ENCODE measurements around the gene RETREG2.

The RETREG2 gene

GRCh38 chr2:219219784-219220532 lies 41.9 kb downstream of the RETREG2 start:
- TF ChIP-seq PAX5 (IDR thresholded peaks at IDR 0.05; ENCODE audit: insufficient read depth, low read length, severe bottlenecking) (no peak), POLR2AphosphoS5 (IDR thresholded peaks at IDR 0.05; ENCODE audit: low read depth, low read length) (no peak), TAF1 (IDR thresholded peaks at IDR 0.05; ENCODE audit: low read depth, low read length) (no peak), POU2F2 (IDR thresholded peaks at IDR 0.05; ENCODE audit: low read depth, low read length) (no peak), SPI1 (IDR thresholded peaks at IDR 0.05; ENCODE audit: low read depth, low read length) (no peak), POLR2A (IDR thresholded peaks at IDR 0.05; ENCODE audit: low read depth, low read length) (no peak)
- no peak for FAIRE-seq
- DNase-seq (ENCODE audit: insufficient read length, low spot score): no peak

DNA sequence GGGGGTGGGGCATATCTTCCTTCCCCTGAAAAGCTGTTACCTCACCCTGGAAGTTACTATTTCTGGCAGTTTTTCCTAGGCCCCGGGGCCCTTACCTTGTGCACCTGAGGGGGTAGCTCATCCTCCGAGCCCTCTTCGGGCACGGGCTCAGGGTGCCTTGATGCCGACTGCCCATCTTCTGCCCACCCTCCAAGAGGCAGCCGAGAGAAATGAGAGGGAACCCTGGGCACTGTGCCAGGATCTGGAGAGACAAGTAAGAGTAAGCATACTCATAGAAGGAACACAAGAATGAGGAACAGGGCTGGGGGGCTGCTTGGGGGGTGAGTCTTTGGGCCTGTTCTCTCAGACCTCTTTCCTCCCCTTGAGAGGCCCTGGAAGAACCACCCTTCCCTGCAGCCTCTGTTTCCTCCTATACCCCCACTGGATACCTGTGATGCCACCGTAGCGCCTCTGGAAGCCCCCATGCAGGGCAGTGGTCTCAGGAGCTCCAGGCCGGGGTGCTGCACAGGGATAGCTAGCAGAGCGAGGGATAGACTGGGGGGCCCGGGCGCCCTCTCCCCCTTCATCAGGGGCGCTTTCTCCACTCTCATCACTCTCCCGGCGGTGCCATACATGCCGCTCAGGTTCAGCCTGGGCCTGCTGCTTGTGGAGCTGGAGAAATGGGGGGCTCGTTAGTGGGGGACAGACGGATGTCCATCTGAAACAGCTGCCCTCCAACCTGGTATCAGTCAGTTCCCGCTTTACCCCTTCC lies 42.8 kb downstream of the RETREG2 start:
- TF ChIP-seq POLR2A (IDR thresholded peaks at IDR 0.05; ENCODE audit: low read depth, low read length) (no peak), POU2F2 (IDR thresholded peaks at IDR 0.05; ENCODE audit: low read depth, low read length) (no peak), TAF1 (IDR thresholded peaks at IDR 0.05; ENCODE audit: low read depth, low read length) (no peak), SPI1 (IDR thresholded peaks at IDR 0.05; ENCODE audit: low read depth, low read length) (no peak)
- DNase-seq (ENCODE audit: insufficient read length, low spot score): no peak
- FAIRE-seq: no peak

GRCh38 chr2:219221957-219222518 lies 44.0 kb downstream of the RETREG2 start:
- no peak for TF ChIP-seq POLR2A (IDR thresholded peaks at IDR 0.05; ENCODE audit: low read depth, low read length)
- TF ChIP-seq TAF1 (IDR thresholded peaks at IDR 0.05; ENCODE audit: low read depth, low read length): no peak
- TF ChIP-seq POU2F2 (IDR thresholded peaks at IDR 0.05; ENCODE audit: low read depth, low read length): no peak
- no peak for TF ChIP-seq POLR2AphosphoS5 (IDR thresholded peaks at IDR 0.05; ENCODE audit: low read depth, low read length)
- no peak for TF ChIP-seq PAX5 (IDR thresholded peaks at IDR 0.05; ENCODE audit: insufficient read depth, low read length, severe bottlenecking)
- TF ChIP-seq SPI1 (IDR thresholded peaks at IDR 0.05; ENCODE audit: low read depth, low read length): no peak
- FAIRE-seq (no peak), DNase-seq (ENCODE audit: insufficient read length, low spot score) (no peak)

GRCh38 chr2:219223831-219224610 lies 45.9 kb downstream of the RETREG2 start:
- FAIRE-seq (no peak), DNase-seq (ENCODE audit: insufficient read length, low spot score) (no peak)
- TF ChIP-seq SPI1 (IDR thresholded peaks at IDR 0.05; ENCODE audit: low read depth, low read length) (no peak), PAX5 (IDR thresholded peaks at IDR 0.05; ENCODE audit: insufficient read depth, low read length, severe bottlenecking) (no peak), TAF1 (IDR thresholded peaks at IDR 0.05; ENCODE audit: low read depth, low read length) (no peak), POLR2A (IDR thresholded peaks at IDR 0.05; ENCODE audit: low read depth, low read length) (no peak), POLR2AphosphoS5 (IDR thresholded peaks at IDR 0.05; ENCODE audit: low read depth, low read length) (no peak), POU2F2 (IDR thresholded peaks at IDR 0.05; ENCODE audit: low read depth, low read length) (no peak)

DNA sequence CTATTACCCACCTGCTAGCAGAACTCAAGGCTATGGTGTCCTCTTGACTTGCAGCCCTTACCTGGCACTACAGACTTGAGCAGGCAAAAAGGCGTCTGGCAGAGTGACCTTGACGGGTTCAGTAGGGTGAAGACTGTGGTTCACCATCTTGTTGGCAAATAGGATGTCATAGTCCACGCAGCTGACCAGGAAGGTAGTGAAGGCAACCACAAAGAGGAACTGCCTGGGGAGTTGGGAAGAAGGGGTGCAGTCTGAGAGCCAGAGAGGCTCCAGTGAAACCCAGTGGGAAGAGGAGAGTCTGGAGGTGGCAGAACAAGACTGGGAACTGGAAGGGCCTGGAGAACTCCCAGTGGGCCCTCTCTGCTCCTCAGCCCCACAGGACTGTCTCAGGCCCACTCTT lies 47.3 kb downstream of the RETREG2 start:
- no peak for FAIRE-seq
- no peak for DNase-seq (ENCODE audit: insufficient read length, low spot score)
- TF ChIP-seq SPI1 (IDR thresholded peaks at IDR 0.05; ENCODE audit: low read depth, low read length): no peak
- TF ChIP-seq POLR2AphosphoS5 (IDR thresholded peaks at IDR 0.05; ENCODE audit: low read depth, low read length): no peak
- TF ChIP-seq POLR2A (IDR thresholded peaks at IDR 0.05; ENCODE audit: low read depth, low read length): no peak
- no peak for TF ChIP-seq TAF1 (IDR thresholded peaks at IDR 0.05; ENCODE audit: low read depth, low read length)
- TF ChIP-seq POU2F2 (IDR thresholded peaks at IDR 0.05; ENCODE audit: low read depth, low read length): no peak
- no peak for TF ChIP-seq PAX5 (IDR thresholded peaks at IDR 0.05; ENCODE audit: insufficient read depth, low read length, severe bottlenecking)

GRCh38 chr2:219228041-219228910 lies 50.2 kb downstream of the RETREG2 start:
- DNase-seq (ENCODE audit: insufficient read length, low spot score): no peak
- TF ChIP-seq TAF1 (IDR thresholded peaks at IDR 0.05; ENCODE audit: low read depth, low read length) (no peak), SPI1 (IDR thresholded peaks at IDR 0.05; ENCODE audit: low read depth, low read length) (0 out of 2 replicates have a peak, but pooled peaks have one; percentile 28)
- peak; percentile 48 for FAIRE-seq

DNA sequence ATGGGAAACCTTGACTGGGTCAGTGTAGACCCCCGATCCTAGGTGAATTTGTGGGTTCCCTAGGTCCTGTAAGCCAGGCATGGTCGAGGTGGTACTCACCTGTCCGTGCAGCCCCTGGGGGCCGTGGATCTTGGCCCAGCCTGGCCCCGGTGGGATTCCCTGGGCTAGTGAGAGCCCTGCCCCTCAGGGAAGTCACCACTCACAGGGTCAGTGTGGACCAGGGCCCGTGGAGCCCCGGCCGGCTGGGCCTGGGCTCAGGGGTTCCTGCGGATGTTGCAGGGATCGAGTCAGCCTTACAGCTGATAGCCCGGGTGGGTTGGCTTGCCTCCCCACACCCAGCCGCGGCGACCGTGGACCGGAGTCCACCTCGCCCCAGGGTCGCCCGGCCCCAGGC lies 50.8 kb downstream of the RETREG2 start:
- TF ChIP-seq SPI1 (IDR thresholded peaks at IDR 0.05; ENCODE audit: low read depth, low read length): no peak
- TF ChIP-seq POLR2AphosphoS5 (IDR thresholded peaks at IDR 0.05; ENCODE audit: low read depth, low read length): no peak
- no peak for TF ChIP-seq PAX5 (IDR thresholded peaks at IDR 0.05; ENCODE audit: insufficient read depth, low read length, severe bottlenecking)
- TF ChIP-seq POLR2A (IDR thresholded peaks at IDR 0.05; ENCODE audit: low read depth, low read length): no peak
- TF ChIP-seq TAF1 (IDR thresholded peaks at IDR 0.05; ENCODE audit: low read depth, low read length): no peak
- TF ChIP-seq POU2F2 (IDR thresholded peaks at IDR 0.05; ENCODE audit: low read depth, low read length): no peak
- FAIRE-seq (no peak), DNase-seq (ENCODE audit: insufficient read length, low spot score) (no peak)

DNA sequence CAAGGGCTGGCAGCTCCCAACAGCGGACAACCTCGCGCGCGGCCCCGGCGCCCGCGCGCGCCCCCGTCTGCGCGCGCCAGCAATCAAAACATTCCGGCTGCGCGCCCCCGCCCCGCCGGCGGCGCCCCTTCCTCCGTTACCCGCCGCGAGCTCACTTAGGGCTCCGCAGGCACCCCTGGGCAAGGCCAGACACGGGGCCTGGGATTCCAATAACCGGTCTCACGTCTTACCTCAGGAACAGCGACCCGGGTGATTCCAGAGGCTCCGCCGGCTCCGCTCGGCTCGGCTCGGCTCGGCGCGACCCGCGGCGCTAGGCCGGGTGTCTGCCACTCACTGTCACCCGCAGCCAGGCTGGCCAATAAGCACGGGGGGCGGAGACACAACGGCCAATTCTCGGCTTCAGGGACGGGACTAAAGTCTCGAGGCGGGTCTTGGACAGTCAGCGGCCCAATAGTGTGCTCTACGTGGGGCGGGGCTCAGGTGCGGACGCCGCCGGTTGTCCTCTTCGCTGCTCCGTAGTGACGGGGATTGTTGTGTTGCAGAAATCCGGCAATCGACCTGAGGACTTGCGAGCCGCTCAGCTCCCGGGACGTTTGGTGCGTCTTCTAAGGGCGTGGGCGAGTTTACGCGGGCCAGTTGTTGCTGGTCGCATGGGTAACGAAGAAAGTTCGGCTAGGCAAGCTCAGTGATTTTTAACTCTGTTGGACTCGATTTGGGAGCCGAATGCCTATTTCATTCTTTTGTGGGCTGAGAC lies 51.4 kb downstream of the RETREG2 start, which contains the start of the genes ANKZF1 and ATG9A:
ANKZF1 (plus strand) TSS at position 502 of the 754 bp plus-strand sequence. CDS start 452 bp downstream, outside the sequence.
ATG9A (minus strand) TSS at position 332 of the 754 bp plus-strand sequence. CDS start 1,612 bp downstream, outside the sequence.
- peak; percentile 99 for DNase-seq (ENCODE audit: insufficient read length, low spot score)
- FAIRE-seq: peak; percentile 99
- TF ChIP-seq POU2F2 (IDR thresholded peaks at IDR 0.05; ENCODE audit: low read depth, low read length) (peak; percentile 62; the same call in 1 of the 2 replicates), TAF1 (IDR thresholded peaks at IDR 0.05; ENCODE audit: low read depth, low read length) (peak; percentile 83), SPI1 (IDR thresholded peaks at IDR 0.05; ENCODE audit: low read depth, low read length) (no peak), POLR2AphosphoS5 (IDR thresholded peaks at IDR 0.05; ENCODE audit: low read depth, low read length) (peak; percentile 89), POLR2A (IDR thresholded peaks at IDR 0.05; ENCODE audit: low read depth, low read length) (peak; percentile 84), PAX5 (IDR thresholded peaks at IDR 0.05; ENCODE audit: insufficient read depth, low read length, severe bottlenecking) (no peak)
